ENCODE results near the gene RAPGEF1.

RAPGEF1 gene

DNA sequence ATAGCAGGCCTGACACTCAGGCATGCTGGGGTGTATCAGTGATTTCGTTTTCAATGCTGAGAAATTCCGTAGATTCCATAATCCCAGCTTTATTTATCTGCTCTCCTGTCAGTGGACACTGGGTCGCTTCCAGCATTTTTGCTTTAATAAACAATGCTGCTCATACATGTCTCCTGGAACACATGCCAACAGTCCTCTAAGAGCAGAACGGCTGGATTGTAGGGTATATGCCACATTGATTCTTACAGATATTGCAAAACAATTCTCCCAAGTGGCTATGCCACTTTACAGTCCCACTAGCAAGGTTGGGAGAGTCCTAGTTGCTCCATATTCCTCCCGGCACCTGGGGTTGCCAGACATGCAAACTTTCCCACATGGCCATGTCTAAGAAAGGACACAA is 81.9 kb downstream of the RAPGEF1 start:
- Histone ChIP-seq H3K4me1 (ENCODE audit: control insufficient read depth, insufficient read depth, low read length) (no peaks in the 10 kb centered on the region), H3K36me3 (ENCODE audit: control insufficient read depth in 2 of 2, insufficient read depth in 1 of 2, low read length in 2 of 2) (no peaks in the 10 kb centered on the region), H3K9me3 (ENCODE audit: control insufficient read depth, insufficient read depth, low read depth, low read length) (no peaks in the 10 kb centered on the region), H3K4me3 (ENCODE audit: low read depth, low read length) (no peak overlapping the region), H3K27ac (ENCODE audit: extremely low read depth, low read depth, low read length) (no peak overlapping the region)
- ChIA-PET POLR2A (no interaction called here), CTCF (no interaction called here)
- TF ChIP-seq ZNF121 (tag by site-specific recombination; IDR thresholded peaks at IDR 0.05), result no peak
- TF ChIP-seq PRDM1 (tag by site-specific recombination; IDR thresholded peaks at IDR 0.05), result no peak
- no peak for TF ChIP-seq ZNF354C (tag by site-specific recombination; IDR thresholded peaks at IDR 0.05; ENCODE audit: borderline replicate concordance, low read depth)
- no peak for TF ChIP-seq ZNF23 (tag by site-specific recombination; IDR thresholded peaks at IDR 0.05; ENCODE audit: borderline replicate concordance)
- TF ChIP-seq ZNF48 (tag by site-specific recombination; IDR thresholded peaks at IDR 0.05), result no peak
- TF ChIP-seq, protein P1, sequence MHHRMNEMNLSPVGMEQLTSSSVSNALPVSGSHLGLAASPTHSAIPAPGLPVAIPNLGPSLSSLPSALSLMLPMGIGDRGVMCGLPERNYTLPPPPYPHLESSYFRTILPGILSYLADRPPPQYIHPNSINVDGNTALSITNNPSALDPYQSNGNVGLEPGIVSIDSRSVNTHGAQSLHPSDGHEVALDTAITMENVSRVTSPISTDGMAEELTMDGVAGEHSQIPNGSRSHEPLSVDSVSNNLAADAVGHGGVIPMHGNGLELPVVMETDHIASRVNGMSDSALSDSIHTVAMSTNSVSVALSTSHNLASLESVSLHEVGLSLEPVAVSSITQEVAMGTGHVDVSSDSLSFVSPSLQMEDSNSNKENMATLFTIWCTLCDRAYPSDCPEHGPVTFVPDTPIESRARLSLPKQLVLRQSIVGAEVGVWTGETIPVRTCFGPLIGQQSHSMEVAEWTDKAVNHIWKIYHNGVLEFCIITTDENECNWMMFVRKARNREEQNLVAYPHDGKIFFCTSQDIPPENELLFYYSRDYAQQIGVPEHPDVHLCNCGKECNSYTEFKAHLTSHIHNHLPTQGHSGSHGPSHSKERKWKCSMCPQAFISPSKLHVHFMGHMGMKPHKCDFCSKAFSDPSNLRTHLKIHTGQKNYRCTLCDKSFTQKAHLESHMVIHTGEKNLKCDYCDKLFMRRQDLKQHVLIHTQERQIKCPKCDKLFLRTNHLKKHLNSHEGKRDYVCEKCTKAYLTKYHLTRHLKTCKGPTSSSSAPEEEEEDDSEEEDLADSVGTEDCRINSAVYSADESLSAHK (tag by site-specific recombination; IDR thresholded peaks at IDR 0.05), result no peak
- TF ChIP-seq, protein P2, sequence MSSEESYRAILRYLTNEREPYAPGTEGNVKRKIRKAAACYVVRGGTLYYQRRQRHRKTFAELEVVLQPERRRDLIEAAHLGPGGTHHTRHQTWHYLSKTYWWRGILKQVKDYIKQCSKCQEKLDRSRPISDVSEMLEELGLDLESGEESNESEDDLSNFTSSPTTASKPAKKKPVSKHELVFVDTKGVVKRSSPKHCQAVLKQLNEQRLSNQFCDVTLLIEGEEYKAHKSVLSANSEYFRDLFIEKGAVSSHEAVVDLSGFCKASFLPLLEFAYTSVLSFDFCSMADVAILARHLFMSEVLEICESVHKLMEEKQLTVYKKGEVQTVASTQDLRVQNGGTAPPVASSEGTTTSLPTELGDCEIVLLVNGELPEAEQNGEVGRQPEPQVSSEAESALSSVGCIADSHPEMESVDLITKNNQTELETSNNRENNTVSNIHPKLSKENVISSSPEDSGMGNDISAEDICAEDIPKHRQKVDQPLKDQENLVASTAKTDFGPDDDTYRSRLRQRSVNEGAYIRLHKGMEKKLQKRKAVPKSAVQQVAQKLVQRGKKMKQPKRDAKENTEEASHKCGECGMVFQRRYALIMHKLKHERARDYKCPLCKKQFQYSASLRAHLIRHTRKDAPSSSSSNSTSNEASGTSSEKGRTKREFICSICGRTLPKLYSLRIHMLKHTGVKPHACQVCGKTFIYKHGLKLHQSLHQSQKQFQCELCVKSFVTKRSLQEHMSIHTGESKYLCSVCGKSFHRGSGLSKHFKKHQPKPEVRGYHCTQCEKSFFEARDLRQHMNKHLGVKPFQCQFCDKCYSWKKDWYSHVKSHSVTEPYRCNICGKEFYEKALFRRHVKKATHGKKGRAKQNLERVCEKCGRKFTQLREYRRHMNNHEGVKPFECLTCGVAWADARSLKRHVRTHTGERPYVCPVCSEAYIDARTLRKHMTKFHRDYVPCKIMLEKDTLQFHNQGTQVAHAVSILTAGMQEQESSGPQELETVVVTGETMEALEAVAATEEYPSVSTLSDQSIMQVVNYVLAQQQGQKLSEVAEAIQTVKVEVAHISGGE (tag by site-specific recombination; conservative IDR thresholded peaks at IDR 0.05; ENCODE audit: low read depth), result no peak
- TF ChIP-seq EGR2 (tag by site-specific recombination; IDR thresholded peaks at IDR 0.05; ENCODE audit: low read depth), result no peak
- TF ChIP-seq ZNF747 (tag by site-specific recombination; IDR thresholded peaks at IDR 0.05), result no peak
- TF ChIP-seq, protein P3, sequence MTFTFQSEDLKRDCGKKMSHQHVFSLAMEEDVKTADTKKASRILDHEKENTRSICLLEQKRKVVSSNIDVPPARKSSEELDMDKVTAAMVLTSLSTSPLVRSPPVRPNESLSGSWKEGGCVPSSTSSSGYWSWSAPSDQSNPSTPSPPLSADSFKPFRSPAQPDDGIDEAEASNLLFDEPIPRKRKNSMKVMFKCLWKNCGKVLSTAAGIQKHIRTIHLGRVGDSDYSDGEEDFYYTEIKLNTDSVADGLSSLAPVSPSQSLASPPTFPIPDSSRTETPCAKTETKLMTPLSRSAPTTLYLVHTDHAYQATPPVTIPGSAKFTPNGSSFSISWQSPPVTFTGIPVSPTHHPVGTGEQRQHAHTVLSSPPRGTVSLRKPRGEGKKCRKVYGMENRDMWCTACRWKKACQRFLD (tag by site-specific recombination; IDR thresholded peaks at IDR 0.05), result no peak
- TF ChIP-seq ZNF140 (tag by site-specific recombination; IDR thresholded peaks at IDR 0.05), result no peak
- TF ChIP-seq ZFP37 (tag by site-specific recombination; IDR thresholded peaks at IDR 0.05), result no peak
- TF ChIP-seq REPIN1 (tag by site-specific recombination; IDR thresholded peaks at IDR 0.05; ENCODE audit: low read depth), result no peak
- TF ChIP-seq ZNF366 (tag by site-specific recombination; conservative IDR thresholded peaks at IDR 0.05), result no peak
- TF ChIP-seq, protein P4, sequence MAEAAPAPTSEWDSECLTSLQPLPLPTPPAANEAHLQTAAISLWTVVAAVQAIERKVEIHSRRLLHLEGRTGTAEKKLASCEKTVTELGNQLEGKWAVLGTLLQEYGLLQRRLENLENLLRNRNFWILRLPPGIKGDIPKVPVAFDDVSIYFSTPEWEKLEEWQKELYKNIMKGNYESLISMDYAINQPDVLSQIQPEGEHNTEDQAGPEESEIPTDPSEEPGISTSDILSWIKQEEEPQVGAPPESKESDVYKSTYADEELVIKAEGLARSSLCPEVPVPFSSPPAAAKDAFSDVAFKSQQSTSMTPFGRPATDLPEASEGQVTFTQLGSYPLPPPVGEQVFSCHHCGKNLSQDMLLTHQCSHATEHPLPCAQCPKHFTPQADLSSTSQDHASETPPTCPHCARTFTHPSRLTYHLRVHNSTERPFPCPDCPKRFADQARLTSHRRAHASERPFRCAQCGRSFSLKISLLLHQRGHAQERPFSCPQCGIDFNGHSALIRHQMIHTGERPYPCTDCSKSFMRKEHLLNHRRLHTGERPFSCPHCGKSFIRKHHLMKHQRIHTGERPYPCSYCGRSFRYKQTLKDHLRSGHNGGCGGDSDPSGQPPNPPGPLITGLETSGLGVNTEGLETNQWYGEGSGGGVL (tag by site-specific recombination; IDR thresholded peaks at IDR 0.05), result no peak
- no peak for TF ChIP-seq ZNF843 (tag by site-specific recombination; IDR thresholded peaks at IDR 0.05)
- TF ChIP-seq ZNF768 (tag by site-specific recombination; IDR thresholded peaks at IDR 0.05), result no peak
- TF ChIP-seq, protein P5, sequence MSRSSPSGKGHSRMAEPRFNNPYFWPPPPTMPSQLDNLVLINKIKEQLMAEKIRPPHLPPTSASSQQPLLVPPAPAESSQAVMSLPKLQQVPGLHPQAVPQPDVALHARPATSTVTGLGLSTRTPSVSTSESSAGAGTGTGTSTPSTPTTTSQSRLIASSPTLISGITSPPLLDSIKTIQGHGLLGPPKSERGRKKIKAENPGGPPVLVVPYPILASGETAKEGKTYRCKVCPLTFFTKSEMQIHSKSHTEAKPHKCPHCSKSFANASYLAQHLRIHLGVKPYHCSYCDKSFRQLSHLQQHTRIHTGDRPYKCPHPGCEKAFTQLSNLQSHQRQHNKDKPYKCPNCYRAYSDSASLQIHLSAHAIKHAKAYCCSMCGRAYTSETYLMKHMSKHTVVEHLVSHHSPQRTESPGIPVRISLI (tag by site-specific recombination; IDR thresholded peaks at IDR 0.05), result no peak
- TF ChIP-seq ZNF501 (tag by site-specific recombination; IDR thresholded peaks at IDR 0.05), result no peak
